NCI-H2029 treated with DMSO at 0.1 percent for 48 hours (cell line): ENCODE measurements around the gene GAK.
A peak's percentile ranks its signal among the peaks of the same experiment; 100 is the strongest.

Experiments
- DNase-seq: peaks from one replicate; lab custom pipeline; 2025; lab: John Stamatoyannopoulos, UW

GAK gene

GRCh38 chr4:964346-965025 lies 32.4 kb upstream of the GAK start:
- no peak for DNase-seq

DNA sequence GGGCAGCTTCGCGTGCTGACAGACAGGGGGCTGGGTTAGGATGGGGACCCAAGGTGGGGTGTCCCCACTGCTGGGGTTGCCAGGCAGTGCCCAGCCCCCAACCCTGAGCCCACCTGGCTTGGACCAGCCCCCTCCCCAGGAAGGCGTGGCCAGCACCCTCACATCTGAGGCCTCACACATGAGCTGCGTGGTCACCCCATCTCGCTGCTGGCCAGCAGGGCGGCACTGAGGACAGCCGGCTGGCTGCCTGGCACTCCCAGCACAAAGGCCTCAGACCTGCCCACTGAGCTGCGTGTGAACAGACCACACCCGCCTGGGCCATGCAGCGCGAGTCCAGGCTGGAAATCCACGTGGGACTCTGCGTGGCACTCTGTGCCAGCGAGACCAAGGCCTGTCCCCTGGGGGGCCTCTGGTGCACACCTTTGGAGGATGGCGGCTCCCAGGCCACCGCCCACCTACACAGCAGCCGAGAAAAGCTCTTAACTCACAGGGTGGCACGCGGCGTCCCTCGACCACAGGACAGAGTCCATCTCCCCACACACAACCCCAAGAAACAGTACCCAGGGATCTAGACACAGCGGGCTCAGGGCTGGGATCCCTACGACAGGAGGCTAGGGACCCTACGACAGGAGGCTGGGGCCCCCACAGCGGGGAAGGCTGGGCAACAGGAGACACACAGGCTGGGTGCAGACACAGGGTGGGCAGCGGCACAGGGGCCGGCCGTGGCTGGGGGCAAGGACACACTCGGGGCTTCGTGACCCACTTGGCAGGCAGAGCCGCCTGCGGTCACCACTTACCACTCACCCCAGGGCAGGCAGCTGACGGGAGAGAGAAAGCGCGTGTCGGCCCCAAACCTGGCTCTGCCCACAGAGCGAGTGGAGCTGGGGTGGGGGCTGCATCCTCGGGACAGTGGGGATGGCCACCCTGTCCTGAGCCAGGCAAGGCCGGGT lies 31.4 kb upstream of the GAK start:
- DNase-seq = no peak

GRCh38 chr4:962231-963208 lies 30.4 kb upstream of the GAK start:
- DNase-seq = peak; percentile 74

- DNase-seq = no peak
Observed at GRCh38 chr4:961351-962230, 29.5 kb upstream of the GAK start.

DNA sequence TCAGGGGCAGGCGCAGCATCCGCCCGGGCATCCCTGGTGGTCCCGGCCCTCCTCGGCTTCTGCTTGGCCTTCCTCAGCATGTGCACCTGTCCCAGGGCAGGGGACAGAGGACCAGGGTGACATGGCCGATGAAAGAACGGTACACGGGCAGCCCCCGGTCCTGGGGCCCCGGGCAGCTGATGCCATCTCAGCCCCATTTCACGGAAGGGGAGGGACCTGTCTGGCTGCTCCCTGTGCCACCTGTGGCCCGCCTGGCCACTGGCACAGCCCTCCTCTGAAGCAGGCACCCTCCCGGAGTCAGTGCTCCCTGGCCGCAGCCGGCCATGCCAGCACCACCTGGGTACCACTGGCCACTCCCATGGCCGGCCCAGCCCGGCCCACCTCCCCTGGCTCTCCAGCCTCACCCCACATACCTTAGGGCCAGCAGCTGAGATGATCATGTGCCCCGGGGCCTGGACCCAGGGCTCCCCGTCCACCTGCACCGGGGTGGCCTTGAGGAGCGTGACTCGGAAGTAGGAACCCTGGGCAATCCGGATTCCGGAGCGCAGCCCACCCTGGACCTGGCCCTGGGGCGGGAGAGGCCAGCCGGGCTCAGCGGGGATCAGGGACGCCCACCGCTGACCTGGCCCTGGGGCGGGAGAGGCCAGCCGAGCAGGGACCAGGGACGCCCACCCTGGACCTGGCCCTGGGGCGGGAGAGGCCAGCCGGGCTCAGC lies 28.7 kb upstream of the GAK start:
- DNase-seq = no peak

- no peak for DNase-seq
Observed at GRCh38 chr4:960140-960635, 28.1 kb upstream of the GAK start.

DNA sequence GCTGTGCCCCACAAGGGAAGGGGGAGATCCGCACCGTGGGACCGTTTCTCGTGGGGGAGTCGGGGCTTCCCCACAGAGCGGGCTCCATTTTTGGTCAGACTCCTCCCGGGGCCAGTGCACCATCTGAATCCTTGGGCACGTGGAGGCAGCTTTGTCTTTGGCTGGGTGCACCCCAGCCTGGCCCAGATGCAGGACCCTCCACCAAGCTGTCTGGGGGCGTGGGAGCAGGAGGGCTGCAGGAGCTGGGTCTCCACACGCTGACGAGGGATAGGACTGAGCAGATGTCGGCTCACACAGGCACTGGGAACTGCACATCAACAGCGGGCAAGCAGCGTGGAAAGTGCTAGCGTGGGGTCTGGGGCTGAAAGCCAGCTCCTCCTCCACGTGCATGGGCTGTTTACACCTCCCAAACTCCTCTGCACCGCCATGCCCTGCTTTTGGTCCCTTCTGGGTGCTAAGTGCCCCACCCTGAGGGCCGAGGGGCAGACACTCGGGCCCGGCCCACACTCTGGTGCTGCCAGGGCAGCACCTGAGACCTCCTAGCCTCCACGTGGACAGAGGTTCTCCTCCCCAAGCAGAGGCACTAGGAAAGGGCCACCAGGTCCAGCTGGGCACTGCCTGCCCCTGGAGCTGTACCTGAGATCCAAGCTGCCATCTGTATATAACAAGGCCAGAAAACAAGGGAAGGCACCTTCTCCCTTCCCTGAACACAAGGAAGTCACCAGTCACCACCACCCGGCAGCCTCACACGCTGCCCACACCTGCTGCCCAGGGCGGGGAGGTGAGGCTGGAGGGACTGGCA lies 27.4 kb upstream of the GAK start:
- DNase-seq = no peak

GRCh38 chr4:958696-959337 lies 26.7 kb upstream of the GAK start:
- DNase-seq = no peak

DNA sequence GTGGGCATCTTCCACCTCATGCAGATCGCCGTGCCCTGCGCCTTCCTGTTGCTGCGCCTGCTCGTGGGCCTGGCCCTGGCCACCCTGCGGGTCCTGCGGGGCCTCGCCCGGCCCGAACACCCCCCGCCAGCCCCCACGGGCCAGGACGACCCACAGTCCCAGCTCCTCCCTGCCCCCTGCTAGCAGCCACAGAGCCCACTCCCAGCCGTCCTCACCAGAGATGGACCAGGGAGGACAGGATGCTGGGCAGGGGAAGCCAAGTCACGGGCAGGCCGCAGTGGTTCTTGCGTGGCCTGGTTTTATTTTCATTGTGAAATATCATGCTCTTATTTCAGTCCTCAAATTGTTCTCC lies 26.2 kb upstream of the GAK start:
- DNase-seq = no peak

GRCh38 chr4:957581-958313 lies 25.6 kb upstream of the GAK start:
- no peak for DNase-seq

DNA sequence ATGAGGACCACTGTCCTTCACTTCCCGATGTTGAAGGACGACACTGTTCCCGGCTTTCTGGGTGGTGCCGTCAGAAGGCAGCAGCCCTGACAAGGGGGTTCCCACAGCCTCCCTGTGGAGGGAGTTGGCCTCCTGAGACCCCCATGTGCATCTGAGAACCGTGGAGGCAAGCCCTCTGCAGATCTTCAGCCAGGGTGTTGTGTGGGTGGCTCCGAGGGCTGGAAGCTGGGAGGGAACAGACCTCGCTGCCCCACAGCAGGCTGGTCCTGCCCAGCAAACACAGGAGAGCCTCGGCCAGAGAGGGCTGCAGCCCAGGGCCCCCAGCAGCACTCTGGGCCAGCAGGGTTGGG lies 25.1 kb upstream of the GAK start:
- no peak for DNase-seq

DNA sequence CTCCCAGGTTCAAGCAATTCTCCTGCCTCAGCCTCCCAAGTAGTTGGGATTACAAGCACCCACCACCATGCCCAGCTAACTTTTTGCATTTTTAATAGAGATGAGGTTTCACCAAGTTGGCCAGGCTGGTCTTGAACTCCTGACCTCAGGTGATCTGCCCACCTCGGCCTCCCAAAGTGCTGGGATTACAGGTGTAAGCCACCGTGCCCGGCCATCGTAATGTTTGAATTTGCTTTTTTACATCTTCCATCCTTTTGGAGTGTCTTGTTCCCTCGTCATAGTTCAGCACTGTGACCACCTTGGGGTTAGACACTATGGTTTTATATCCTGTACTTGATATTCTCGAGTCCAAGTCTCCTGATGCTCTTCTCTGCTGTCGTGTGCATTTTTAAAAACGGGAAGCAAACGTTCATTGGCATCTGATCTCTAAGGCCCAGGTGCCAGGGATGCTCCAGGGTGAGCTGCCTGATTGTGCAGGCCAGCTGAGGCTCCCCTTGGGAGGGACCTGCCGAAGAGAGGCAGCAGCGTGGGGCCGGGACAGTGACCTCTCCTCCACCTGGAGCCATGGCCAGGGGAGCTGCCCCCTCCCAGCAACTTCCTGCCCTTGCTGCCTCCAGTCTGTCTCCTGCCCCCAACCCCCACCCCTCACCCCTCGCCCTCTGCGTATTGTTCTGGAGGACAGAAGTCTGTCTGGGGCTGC lies 24.6 kb upstream of the GAK start:
- DNase-seq = no peak

DNA sequence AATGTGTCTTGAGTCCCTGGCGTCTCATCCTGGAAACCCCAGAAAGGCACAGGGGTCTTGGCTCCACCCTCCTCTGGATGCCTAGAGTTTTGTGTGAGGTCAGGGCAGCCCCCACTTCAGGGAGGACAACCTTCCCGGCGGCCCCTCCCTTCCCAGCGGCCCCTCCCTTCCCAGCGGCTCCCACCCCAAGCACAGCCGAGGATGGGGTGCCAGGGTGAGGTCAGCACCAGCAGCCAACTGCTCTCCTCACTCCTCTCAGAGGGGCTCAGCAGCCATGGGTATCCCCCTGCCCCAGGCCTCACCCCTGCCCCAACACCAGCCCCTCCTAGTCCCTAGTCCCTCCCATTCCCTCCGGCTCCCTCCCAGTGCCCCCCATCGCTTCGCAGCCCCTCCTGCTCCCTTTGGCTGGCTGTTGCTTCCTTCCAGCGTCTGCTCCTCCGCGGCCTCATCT lies 23.8 kb upstream of the GAK start:
- DNase-seq = no peak

- no peak for DNase-seq
Observed at GRCh38 chr4:955161-955921, 23.2 kb upstream of the GAK start.

DNA sequence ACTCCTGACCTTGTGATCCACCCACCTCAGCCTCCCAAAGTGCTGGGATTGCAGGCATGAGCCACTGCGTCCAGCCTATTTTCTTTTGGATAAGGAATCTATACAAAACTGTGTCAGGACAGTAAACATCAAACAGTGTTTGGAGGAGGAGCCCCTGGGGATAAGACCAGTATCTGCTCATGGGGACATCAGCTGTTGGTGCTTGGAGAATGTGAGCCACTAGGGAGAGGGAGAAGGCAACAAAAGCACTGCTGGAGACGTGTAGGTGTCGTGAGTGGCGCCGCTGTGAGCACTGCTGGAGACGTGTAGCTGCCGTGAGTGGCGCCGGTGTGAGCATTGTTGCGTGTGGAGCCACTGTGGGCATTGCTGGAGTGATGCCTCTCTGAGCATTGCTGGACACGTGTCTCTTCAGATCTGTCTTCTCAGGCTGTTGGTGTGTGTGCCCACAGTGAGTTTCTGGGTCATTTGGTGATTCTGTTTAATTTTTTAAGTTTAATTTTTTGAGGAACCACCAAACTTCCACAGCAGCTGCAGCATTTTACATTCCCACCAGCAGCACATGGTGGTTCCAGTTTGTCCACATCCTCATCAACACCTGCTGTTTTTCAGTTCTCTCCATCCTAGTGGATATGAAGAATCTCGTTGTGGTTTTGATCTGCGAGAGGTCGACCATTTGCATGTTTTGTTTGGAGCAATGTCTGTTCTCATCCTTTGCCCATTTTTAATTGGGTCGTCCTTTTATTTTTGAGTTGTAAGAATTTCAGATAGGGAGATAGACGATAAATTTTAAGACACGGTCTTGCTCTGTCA lies 22.3 kb upstream of the GAK start:
- DNase-seq = no peak

- no peak for DNase-seq
Observed at GRCh38 chr4:953574-953915, 21.4 kb upstream of the GAK start.
